Stimulated activated CD4-positive, alpha-beta T cell treated with anti-CD3 and anti-CD28 coated beads, Interleukin-15, amount 100 ng/mL, for 1 hour (primary cell): ENCODE results near the gene ABCC6.
"Not testable (repeated sequence)": the region's sequence is repeated elsewhere in the genome, so short reads cannot be mapped to it uniquely, and the experiment has no call there.

Experiments
- DNase-seq, 2 donors: peaks; one replicate each; pipeline ENCODE4 v3.0.0-alpha.2; 2020; ENCODE audit warnings: low read depth in 1 of 2, low spot score in 1 of 2

Gene ABCC6

GRCh38 chr16:16222850-16223661, at the start of gene ABCC6:
TSS of gene ABCC6 (minus strand) at chr16:16223494. CDS start at chr16:16223434, 60 bp downstream.
- not testable (repeated sequence) for DNase-seq

- DNase-seq, result not testable (repeated sequence)
These were observed 49.4 kb upstream of the ABCC6 start for GRCh38 chr16:16272573-16273221.

- not testable (repeated sequence) for DNase-seq
These were observed 48.4 kb upstream of the ABCC6 start for GRCh38 chr16:16271658-16272057.

GRCh38 chr16:16268185-16268808, 45.0 kb upstream of the ABCC6 start:
- DNase-seq, result not testable (repeated sequence)

GRCh38 chr16:16267708-16268107, 44.4 kb upstream of the ABCC6 start:
- DNase-seq, result not testable (repeated sequence)

GRCh38 chr16:16265044-16265443, 41.8 kb upstream of the ABCC6 start:
- DNase-seq, result not testable (repeated sequence)

- not testable (repeated sequence) for DNase-seq
These were observed 40.7 kb upstream of the ABCC6 start for GRCh38 chr16:16263947-16264346.

- not testable (repeated sequence) for DNase-seq
These were observed 39.8 kb upstream of the ABCC6 start for GRCh38 chr16:16262954-16263555.

GRCh38 chr16:16259971-16260370, 36.7 kb upstream of the ABCC6 start:
- not testable (repeated sequence) for DNase-seq

GRCh38 chr16:16258822-16259221, 35.5 kb upstream of the ABCC6 start:
- DNase-seq, result not testable (repeated sequence)

GRCh38 chr16:16257301-16257923, 34.1 kb upstream of the ABCC6 start:
- DNase-seq, result not testable (repeated sequence)

- DNase-seq, result not testable (repeated sequence)
These were observed 29.1 kb upstream of the ABCC6 start for GRCh38 chr16:16252377-16252776.

- not testable (repeated sequence) for DNase-seq
These were observed 26.5 kb upstream of the ABCC6 start for GRCh38 chr16:16249621-16250330.

GRCh38 chr16:16247439-16247838, 24.1 kb upstream of the ABCC6 start:
- not testable (repeated sequence) for DNase-seq

- not testable (repeated sequence) for DNase-seq
These were observed 23.4 kb upstream of the ABCC6 start for GRCh38 chr16:16246578-16247262.

GRCh38 chr16:16243886-16244285, 20.6 kb upstream of the ABCC6 start:
- not testable (repeated sequence) for DNase-seq

- DNase-seq, result not testable (repeated sequence)
These were observed 17.4 kb upstream of the ABCC6 start for GRCh38 chr16:16240667-16241066.

GRCh38 chr16:16237738-16238137, 14.4 kb upstream of the ABCC6 start:
- not testable (repeated sequence) for DNase-seq

GRCh38 chr16:16237071-16237470, 13.8 kb upstream of the ABCC6 start:
- DNase-seq, result not testable (repeated sequence)

- not testable (repeated sequence) for DNase-seq
These were observed 9.4 kb upstream of the ABCC6 start for GRCh38 chr16:16232692-16233061.
